Mesendoderm (in vitro differentiated cells): ENCODE measurements around the gene GAR1.
A peak's percentile ranks its signal among the peaks of the same experiment; 100 is the strongest.

Experiments used
- DNase-seq: peaks from one replicate; pipeline ENCODE4 v3.0.0; 2013
- H2AK5ac ChIP-seq: 2 replicates; pipeline ENCODE4 v1.6.1; 2013; ENCODE audit warnings: low read length, inconsistent platforms
- H2BK120ac ChIP-seq: 2 replicates; pipeline ENCODE4 v1.6.1; 2013; ENCODE audit warnings: low read depth, mild to moderate bottlenecking, low read length, moderate library complexity, mixed read lengths
- H2BK15ac ChIP-seq: replicated peaks from 2 replicates; pipeline ENCODE4 v1.6.1; 2013; ENCODE audit warnings: low read depth, mild to moderate bottlenecking, moderate library complexity
- H2BK5ac ChIP-seq: 2 replicates; pipeline ENCODE4 v1.6.1; 2013; ENCODE audit warnings: low read length, inconsistent platforms
- H3K18ac ChIP-seq: 2 replicates; pipeline ENCODE4 v1.6.1; 2013; ENCODE audit warnings: mild to moderate bottlenecking, low read length, mixed read lengths
- H3K23ac ChIP-seq: one replicate; pipeline ENCODE4 v1.6.1; 2013; ENCODE audit warnings: low read length
- H3K27ac ChIP-seq: 2 replicates; pipeline ENCODE4 v1.5.1; 2013; ENCODE audit warnings: low read depth, mild to moderate bottlenecking, inconsistent platforms, low read length, moderate library complexity
- H3K27me3 ChIP-seq: 2 replicates; pipeline ENCODE4 v1.6.1; 2013; ENCODE audit warnings: low read length, control low read depth, mild to moderate bottlenecking, inconsistent platforms; ENCODE audit not compliant: insufficient read depth, poor library complexity
- H3K36me3 ChIP-seq: 2 replicates; pipeline ENCODE4 v1.6.1; 2013; ENCODE audit warnings: low read length, inconsistent platforms; ENCODE audit not compliant: control insufficient read depth, insufficient read depth
- H3K4ac ChIP-seq: one replicate; pipeline ENCODE4 v1.6.1; 2013; ENCODE audit warnings: low read depth, mild to moderate bottlenecking, low read length, moderate library complexity
- H3K4me1 ChIP-seq: 2 replicates; pipeline ENCODE4 v1.6.1; 2013; ENCODE audit warnings: low read depth, low read length, inconsistent platforms; ENCODE audit not compliant: control insufficient read depth
- H3K4me2 ChIP-seq: 2 replicates; pipeline ENCODE4 v1.6.1; 2013; ENCODE audit warnings: low read length
- H3K4me3 ChIP-seq: 2 replicates; pipeline ENCODE4 v1.5.1; 2013; ENCODE audit warnings: mild to moderate bottlenecking, low read length
- H3K56ac ChIP-seq: one replicate; pipeline ENCODE4 v1.6.1; 2013; ENCODE audit warnings: low read length
- H3K79me1 ChIP-seq: 2 replicates; pipeline ENCODE4 v1.6.1; 2013; ENCODE audit warnings: low read length, inconsistent platforms
- H3K79me2 ChIP-seq: 2 replicates; pipeline ENCODE4 v1.6.1; 2013; ENCODE audit warnings: mild to moderate bottlenecking, low read length; ENCODE audit not compliant: control insufficient read depth, insufficient read depth
- H3K9ac ChIP-seq: 2 replicates; pipeline ENCODE4 v1.6.1; 2013; ENCODE audit warnings: low read length, inconsistent platforms
- H4K5ac ChIP-seq: one replicate; pipeline ENCODE4 v1.6.1; 2013; ENCODE audit warnings: low read length
- H4K8ac ChIP-seq: one replicate; pipeline ENCODE4 v1.6.1; 2013; ENCODE audit warnings: low read depth, mild to moderate bottlenecking, control low read depth, low read length, moderate library complexity
- WGBS: extraction: QIAGEN DNeasy Blood & Tissue Kit; methylation state at CpG from one replicate; pipeline ENCODE4 v1.1.7; 2013; ENCODE audit warnings: low lambda C conversion rate, missing lambda C conversion rate; ENCODE audit not compliant: insufficient coverage; ENCODE audit errors: extremely low coverage; 5-methylcytosine and 5-hydroxymethylcytosine counted together

GAR1 gene

DNA sequence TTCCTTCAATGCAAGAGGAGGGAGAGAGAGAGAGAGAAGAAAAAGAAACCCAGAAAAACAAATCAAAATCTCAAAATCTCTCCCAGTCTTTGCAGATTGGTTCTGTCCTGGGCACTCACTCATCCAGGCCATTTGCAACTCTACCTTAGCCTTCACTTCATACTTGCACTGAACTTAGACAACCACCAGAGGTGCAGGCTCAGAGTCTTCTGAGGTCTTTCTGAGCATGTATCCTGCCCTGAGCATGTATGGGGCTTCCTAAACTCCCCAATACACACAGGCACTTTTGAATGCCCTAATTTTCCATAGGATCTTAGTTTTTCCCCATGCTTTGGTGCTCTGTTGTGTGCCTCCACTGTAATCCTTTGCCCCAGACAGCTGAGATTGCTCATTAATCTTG is 16.7 kb upstream of the GAR1 start:
- Histone ChIP-seq H3K18ac (no peak overlapping the region), H3K4me1 (no peaks in the 10 kb centered on the region)

DNA sequence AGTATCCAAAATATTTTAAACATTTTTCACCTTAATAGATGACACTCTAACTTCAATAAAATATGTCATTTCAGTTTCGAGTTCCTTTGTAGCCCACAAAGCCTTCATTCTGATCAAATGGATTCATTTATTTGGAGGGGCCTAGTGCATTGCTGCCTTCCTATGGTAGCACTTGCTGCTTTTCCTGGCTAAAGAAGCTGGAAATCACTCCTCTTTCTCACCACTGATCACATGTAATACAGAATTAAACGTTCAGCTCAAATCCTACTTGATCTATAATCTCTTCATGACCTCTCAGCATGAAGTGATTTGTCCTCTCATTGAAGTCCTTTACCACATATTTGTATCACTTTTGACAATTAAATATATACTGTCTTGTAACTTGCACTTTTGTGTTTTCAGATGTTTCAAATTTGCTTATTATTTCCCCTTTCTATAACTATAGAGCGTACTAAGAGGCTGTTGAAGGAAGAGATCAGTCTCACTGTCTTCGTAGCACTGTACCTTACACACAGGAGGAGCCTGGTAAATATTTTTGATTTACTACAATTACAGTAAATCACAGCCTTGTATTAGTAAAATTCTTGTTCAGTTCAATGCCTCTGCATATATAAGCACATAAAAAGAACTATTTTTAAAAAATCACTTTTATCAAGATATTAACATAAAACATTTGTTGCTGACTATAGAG is 14.3 kb upstream of the GAR1 start:
- Histone ChIP-seq H3K4me3 (no peak overlapping the region), H3K79me2 (no peaks in the 10 kb centered on the region)

More for the DNA sequence above, 16.7 kb upstream of the GAR1 start:
- H3K23ac ChIP-seq = no peak overlapping the region
- H2BK120ac ChIP-seq = no peak overlapping the region
- DNase-seq = peak; percentile 39
- no peak overlapping the region for H2BK5ac ChIP-seq
- no peak overlapping the region for H4K8ac ChIP-seq
- no peak overlapping the region for H3K56ac ChIP-seq
- no peak overlapping the region for H2BK15ac ChIP-seq
- H3K4me2 ChIP-seq = no peak overlapping the region
- no peaks in the 10 kb centered on the region for H3K36me3 ChIP-seq
- no peak overlapping the region for H2AK5ac ChIP-seq
- no peak overlapping the region for H3K27ac ChIP-seq
- no peak overlapping the region for H4K5ac ChIP-seq
- no peaks in the 10 kb centered on the region for H3K79me1 ChIP-seq
- H3K4ac ChIP-seq = no peak overlapping the region
- no peak overlapping the region for H3K4me3 ChIP-seq
- H3K9ac ChIP-seq = no peak overlapping the region
- H3K27me3 ChIP-seq = no peaks in the 10 kb centered on the region
- H3K79me2 ChIP-seq = no peaks in the 10 kb centered on the region

DNA sequence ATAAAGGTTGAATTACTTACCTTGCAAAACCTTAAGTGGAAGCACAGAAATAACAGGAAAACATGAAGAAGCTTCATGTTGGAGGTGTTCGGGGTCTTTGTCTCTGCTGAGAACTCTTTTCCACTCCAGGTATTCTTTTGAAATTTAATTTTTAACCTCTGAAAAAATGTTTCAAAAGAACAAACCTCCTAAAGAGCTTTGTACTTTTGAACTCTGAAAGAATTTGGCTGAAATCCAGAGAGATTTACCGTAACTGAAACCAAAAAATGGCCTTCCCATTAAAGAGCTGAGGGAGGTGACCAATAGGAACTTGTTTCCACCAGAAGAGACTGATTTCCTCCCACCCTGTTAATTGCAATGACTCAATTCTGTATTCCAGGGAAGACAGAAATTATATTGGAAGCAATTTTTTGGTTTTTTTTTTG is 13.7 kb upstream of the GAR1 start, which contains the start of gene CFI:
TSS of gene CFI (minus strand) at position 105 of the 425 bp plus-strand sequence. CDS start at position 77, 28 bp downstream.
- Histone ChIP-seq H3K18ac (no peak within 1 kb of the TSS), H3K4me3 (no peak within 1 kb of the TSS), H4K8ac (no peak within 1 kb of the TSS), H3K36me3 (no peaks in the 10 kb centered on the region), H3K23ac (no peak within 1 kb of the TSS), H3K79me2 (no peaks in the 10 kb centered on the region), H4K5ac (no peak within 1 kb of the TSS), H2AK5ac (no peak within 1 kb of the TSS), H3K9ac (no peak within 1 kb of the TSS), H2BK5ac (no peak within 1 kb of the TSS), H3K4ac (no peak within 1 kb of the TSS), H3K56ac (no peak within 1 kb of the TSS), H2BK120ac (no peak within 1 kb of the TSS), H3K4me2 (no peak within 1 kb of the TSS), H2BK15ac (no peak within 1 kb of the TSS), H3K79me1 (no peaks in the 10 kb centered on the region), H3K27ac (no peak within 1 kb of the TSS), H3K4me1 (no peaks in the 10 kb centered on the region), H3K27me3 (no peaks in the 10 kb centered on the region)
- no CpG with 5 or more reads among the region's 2 CpGs for WGBS
- no peak for DNase-seq

More for the DNA sequence above, 14.3 kb upstream of the GAR1 start:
- H3K4me2 ChIP-seq = no peak overlapping the region
- no peaks in the 10 kb centered on the region for H3K27me3 ChIP-seq
- H2BK15ac ChIP-seq = no peak overlapping the region
- no peak overlapping the region for H2AK5ac ChIP-seq
- no peak overlapping the region for H3K18ac ChIP-seq
- H4K5ac ChIP-seq = no peak overlapping the region
- H3K36me3 ChIP-seq = no peaks in the 10 kb centered on the region
- no peak overlapping the region for H3K9ac ChIP-seq
- no peak overlapping the region for H3K27ac ChIP-seq
- no peaks in the 10 kb centered on the region for H3K79me1 ChIP-seq
- no peaks in the 10 kb centered on the region for H3K4me1 ChIP-seq
- DNase-seq = no peak
- H2BK5ac ChIP-seq = no peak overlapping the region
- no peak overlapping the region for H3K4ac ChIP-seq
- H4K8ac ChIP-seq = no peak overlapping the region
- H3K56ac ChIP-seq = no peak overlapping the region
- no peak overlapping the region for H3K23ac ChIP-seq
- H2BK120ac ChIP-seq = no peak overlapping the region
- 100% methylated on average over 1 of the region's 4 CpGs for WGBS

DNA sequence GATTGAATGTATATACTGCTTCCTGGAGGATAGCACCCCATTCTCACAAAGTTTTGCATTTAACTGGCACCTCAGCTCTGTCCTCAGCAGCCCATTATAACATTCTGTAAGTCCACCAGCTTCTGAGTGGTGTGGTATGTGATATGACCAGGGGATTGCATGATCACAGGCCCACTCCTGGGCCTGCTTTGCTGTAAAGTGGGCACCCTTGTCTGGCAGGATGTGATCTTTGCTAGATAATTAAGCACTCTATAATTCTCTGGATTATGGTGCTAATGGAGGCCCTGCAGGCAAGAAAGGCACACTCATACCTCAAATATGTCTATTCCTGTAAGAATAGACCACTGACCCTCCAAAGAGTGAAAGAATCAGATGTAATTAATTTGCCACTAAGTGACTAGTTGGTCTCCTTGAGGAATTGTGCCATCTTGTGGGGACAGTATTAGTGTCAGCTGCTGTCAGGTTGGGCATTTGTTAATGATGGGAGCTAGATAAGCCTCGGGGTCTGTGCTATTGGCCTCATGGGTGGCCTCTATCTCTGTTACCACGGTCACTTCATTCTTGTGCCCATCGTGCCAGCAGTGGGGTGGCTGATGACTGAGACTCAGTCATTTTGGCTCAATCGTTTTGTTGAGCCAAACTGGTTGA is 11.5 kb upstream of the GAR1 start:
- H3K18ac ChIP-seq = no peak overlapping the region
- no peak overlapping the region for H3K9ac ChIP-seq
- H3K27ac ChIP-seq = no peak overlapping the region
- H4K8ac ChIP-seq = no peak overlapping the region
- H3K4me3 ChIP-seq = no peak overlapping the region
- no peak overlapping the region for H4K5ac ChIP-seq
- no CpG with 5 or more reads among the region's 4 CpGs for WGBS
- no peak overlapping the region for H3K23ac ChIP-seq
- H3K36me3 ChIP-seq = no peaks in the 10 kb centered on the region
- no peaks in the 10 kb centered on the region for H3K79me2 ChIP-seq
- no peak overlapping the region for H3K4me2 ChIP-seq
- no peak overlapping the region for H2BK15ac ChIP-seq
- H3K4me1 ChIP-seq = no peaks in the 10 kb centered on the region
- no peaks in the 10 kb centered on the region for H3K79me1 ChIP-seq
- H2BK120ac ChIP-seq = no peak overlapping the region
- H3K56ac ChIP-seq = no peak overlapping the region
- DNase-seq = peak; percentile 83
- no peak overlapping the region for H2AK5ac ChIP-seq
- H3K4ac ChIP-seq = no peak overlapping the region
- no peak overlapping the region for H2BK5ac ChIP-seq
- H3K27me3 ChIP-seq = no peaks in the 10 kb centered on the region

DNA sequence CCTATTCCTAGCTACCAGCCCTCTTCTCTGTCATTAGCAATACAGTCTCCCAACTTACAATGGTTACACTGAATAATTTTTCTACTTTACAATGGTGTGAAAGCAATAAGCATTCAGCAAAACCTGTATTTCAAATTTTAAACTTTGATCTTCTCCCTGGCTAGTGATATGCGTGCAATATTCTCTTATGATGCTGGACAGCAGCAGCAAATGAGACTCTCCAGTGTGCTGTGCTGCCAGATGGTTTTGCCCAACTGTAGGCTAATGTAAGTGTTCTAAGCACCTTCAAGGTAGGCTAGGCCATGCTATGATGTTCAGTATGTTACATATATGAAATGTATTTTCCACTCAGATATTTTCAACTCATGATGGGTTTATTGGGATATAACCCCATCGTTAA is 5.9 kb upstream of the GAR1 start:
- Histone ChIP-seq H3K79me1 (no peaks in the 10 kb centered on the region), H3K36me3 (no peaks in the 10 kb centered on the region), H3K27me3 (no peaks in the 10 kb centered on the region), H3K23ac (no peak overlapping the region), H3K4me1 (peaks cover 2% of the 10 kb centered on the region), H3K4me3 (no peak overlapping the region), H3K4me2 (no peak overlapping the region), H3K4ac (no peak overlapping the region), H2BK15ac (no peak overlapping the region), H3K9ac (no peak overlapping the region), H2BK120ac (no peak overlapping the region), H4K8ac (no peak overlapping the region), H2AK5ac (no peak overlapping the region), H3K18ac (no peak overlapping the region), H4K5ac (no peak overlapping the region), H3K56ac (no peak overlapping the region), H3K79me2 (no peaks in the 10 kb centered on the region), H2BK5ac (no peak overlapping the region), H3K27ac (no peak overlapping the region)
- no peak for DNase-seq
- no CpG with 5 or more reads among the region's 2 CpGs for WGBS
